HepG2 (cell line): ENCODE results near the gene KCNB1. TPM values are rescaled to one million over a fixed set of nuclear protein-coding genes. Genes with fewer than 3 reads are reported as not detected.

Experiments used
- ATAC-seq: fragments of 200-7000 bp; cut with Tn5 transposase; 3 replicates; pipeline ENCODE4 v1.9.1; 2020; ENCODE audit warnings: mild to moderate bottlenecking, moderate library complexity
- BruUV-seq: library from RNA; stranded (reverse); fragments of 400-500 nt; replicated peaks from 2 replicates; lab custom pipeline; 2021; lab: Mats Ljungman, UMichigan
- CTCF ChIA-PET: fragments of 300-600 bp; formaldehyde crosslinking; extraction: SDS; loops from one replicate; lab custom pipeline; 2021; ENCODE audit warnings: low total read pairs, inconsistent platforms, low intra/inter-chr PET ratio; lab: Yijun Ruan, JAX
- POLR2A ChIA-PET: fragments of 350-600 bp; sonication (Branson Sonifier 250); formaldehyde crosslinking; loops from one replicate; lab custom pipeline; 2020; ENCODE audit warnings: antibody characterized with exemption, inconsistent platforms; lab: Yijun Ruan, JAX
- DNase-seq: peaks from one replicate; pipeline ENCODE4 v3.0.0-alpha.2; 2015; ENCODE audit warnings: low spot score
- FAIRE-seq: peaks from 3 replicates; lab custom pipeline; 2011; peaks lifted over from hg19 to GRCh38; lab: Jason Lieb, UNC
- H2AFZ ChIP-seq: one replicate; pipeline ENCODE4 v1.6.1; 2011; ENCODE audit warnings: low read length, inconsistent platforms
- H3K27ac ChIP-seq: fragments of 300-600 bp; 3 replicates; pipeline ENCODE4 v1.8.0; 2011; ENCODE audit warnings: mixed run types, mild to moderate bottlenecking, mixed read lengths, low read length, inconsistent platforms; ENCODE audit not compliant: insufficient read depth; ENCODE audit errors: extremely low read length
- H3K27me3 ChIP-seq, 2 experiments: fragments of 200-600 bp in 1 of 2; 2 replicates in 1 of 2; 3 replicates in 1 of 2; pipeline versions ENCODE4 v1.6.0 to v1.8.0; 2011; ENCODE audit warnings: low read length in 2 of 2, mild to moderate bottlenecking in 2 of 2, moderate library complexity in 2 of 2, inconsistent platforms in 1 of 2; ENCODE audit not compliant: insufficient read depth in 2 of 2, control insufficient read depth in 1 of 2
- H3K36me3 ChIP-seq, 2 experiments: fragments of 200-600 bp in 1 of 2; replicated peaks in 1 of 2; 2 replicates in 1 of 2; 3 replicates in 1 of 2; pipeline versions ENCODE4 v1.5.1 to v1.8.0; 2011; ENCODE audit warnings: low read length in 2 of 2, inconsistent platforms in 1 of 2; ENCODE audit not compliant: insufficient read depth in 2 of 2, control insufficient read depth in 1 of 2
- H3K4me1 ChIP-seq: 2 replicates; pipeline ENCODE4 v1.5.1; 2012; ENCODE audit warnings: low read length, inconsistent platforms; ENCODE audit not compliant: insufficient read depth
- H3K4me2 ChIP-seq: 2 replicates; pipeline ENCODE4 v1.6.0; 2011; ENCODE audit warnings: low read depth, low read length, inconsistent platforms
- H3K4me3 ChIP-seq, 3 experiments: fragments of 200-600 bp in 1 of 3; sonication (generic), shearing (Covaris generic) in 1 of 3; replicated peaks in 1 of 3; 2 replicates each; pipeline ENCODE4 v1.5.1; 2011 to 2016; ENCODE audit warnings: low read length in 3 of 3, inconsistent platforms in 2 of 3, low read depth in 2 of 3, mild to moderate bottlenecking in 2 of 3, control low read depth in 1 of 3, mixed read lengths in 1 of 3; ENCODE audit not compliant: insufficient read depth in 1 of 3
- H3K79me2 ChIP-seq: one replicate; pipeline ENCODE4 v1.6.1; 2011; ENCODE audit warnings: low read length, inconsistent platforms; ENCODE audit not compliant: insufficient read depth
- H3K9ac ChIP-seq: 2 replicates; pipeline ENCODE4 v1.6.0; 2011; ENCODE audit warnings: mild to moderate bottlenecking, low read depth, low read length, inconsistent platforms; ENCODE audit not compliant: insufficient read depth
- H3K9me3 ChIP-seq: 2 replicates; pipeline ENCODE4 v1.5.1; 2012; ENCODE audit warnings: mild to moderate bottlenecking, low read length
- H4K20me1 ChIP-seq: 2 replicates; pipeline ENCODE4 v1.6.0; 2011; ENCODE audit warnings: inconsistent platforms, mild to moderate bottlenecking, low read length, moderate library complexity; ENCODE audit not compliant: insufficient read depth
- GATAD2A ChIP-seq: IDR thresholded peaks from 2 replicates; pipeline ENCODE4 v1.6.1; 2016
- NFYB ChIP-seq: sonication (generic); formaldehyde crosslinking; IDR thresholded peaks from 2 replicates; pipeline ENCODE4 v1.4.0; 2020; ENCODE audit warnings: missing genetic modification reagents
- NR2F2 ChIP-seq: IDR thresholded peaks from 2 replicates; pipeline ENCODE4 v1.6.1; 2012; ENCODE audit warnings: low read depth, inconsistent platforms, borderline replicate concordance
- NR2F6 ChIP-seq, 2 experiments: IDR thresholded peaks; 2 replicates each; pipeline ENCODE4 v1.6.1; 2016; ENCODE audit warnings: antibody characterized with exemption in 1 of 2, mild to moderate bottlenecking in 1 of 2
- TBX2 ChIP-seq: sonication (generic); formaldehyde crosslinking; IDR thresholded peaks from 2 replicates; pipeline ENCODE4 v1.5.0; 2020; ENCODE audit warnings: missing genetic modification reagents, mild to moderate bottlenecking, borderline replicate concordance
- ZNF205 ChIP-seq: IDR thresholded peaks from 2 replicates; pipeline ENCODE4 v1.6.1; 2018; ENCODE audit warnings: missing biosample characterization, missing genetic modification reagents
- ZNF343 ChIP-seq: sonication (generic); formaldehyde crosslinking; IDR thresholded peaks from 2 replicates; pipeline ENCODE4 v1.4.0; 2020; ENCODE audit warnings: mild to moderate bottlenecking, missing genetic modification reagents
- ZNF557 ChIP-seq: sonication (generic); formaldehyde crosslinking; IDR thresholded peaks from 2 replicates; pipeline ENCODE4 v1.4.0; 2020; ENCODE audit warnings: missing genetic modification reagents
- ZNF609 ChIP-seq: sonication (generic); formaldehyde crosslinking; IDR thresholded peaks from 2 replicates; pipeline ENCODE4 v1.4.0; 2020; ENCODE audit warnings: mild to moderate bottlenecking, missing genetic modification reagents, borderline replicate concordance
- WGBS: methylation state at CpG from one replicate; pipeline ENCODE4 v1.1.6; 2017; ENCODE audit warnings: low lambda C conversion rate; 5-methylcytosine and 5-hydroxymethylcytosine counted together
- in situ Hi-C: cut with HindIII; loops from 2 replicates; pipeline ENCODE4 v1.10.0; 2017; ENCODE audit warnings: low pct_unique_long_range_greater_than_20kb; ENCODE audit not compliant: extremely low pct_ligation_motif_present
- intact Hi-C: fragments of 100-400 bp; cut with micrococcal nuclease; formaldehyde crosslinking; loops from one replicate; pipeline ENCODE4 v1.10.0; 2022; ENCODE audit not compliant: unreplicated experiment
- polyA plus RNA-seq, 8 experiments: library from polyadenylated mRNA; depleted of rRNA in 3 of 8; stranded (reverse) in 7 of 8; unstranded in 1 of 8; fragments of >200 nt; fragmentation: Illumina TruSeq in 4 of 8; extraction: Trizol in 4 of 8; gene quantifications; 2 replicates each; pipeline versions ENCODE4 v1.2.1 to v1.2.3, GENCODE V29; 2011 to 2016; ENCODE audit warnings: low read depth in 4 of 8, missing spikeins in 1 of 8, mixed read lengths in 1 of 8; ENCODE audit not compliant: insufficient read depth in 1 of 8
- total RNA-seq, 5 experiments: library from RNA; depleted of rRNA; stranded (reverse); fragments of >200 nt; fragmentation: Illumina TruSeq; extraction: Trizol; gene quantifications; 2 replicates each; pipeline ENCODE4 v1.2.3, GENCODE V29; 2016; ENCODE audit warnings: low read depth in 1 of 5
- TF ChIP-seq, protein P1 (sequence below): sonication (generic); formaldehyde crosslinking; IDR thresholded peaks from one replicate; pipeline ENCODE4 v1.5.1; 2020; ENCODE audit warnings: mild to moderate bottlenecking, missing genetic modification reagents; ENCODE audit errors: not compliant biosample characterization

KCNB1 gene
- total and polyA plus RNA-seq, 2 of the 13 experiments (the other 11 are each of a cell fraction or from before 2014, with no cell fraction given), result 0.02 TPM; not detected in 1

DNA sequence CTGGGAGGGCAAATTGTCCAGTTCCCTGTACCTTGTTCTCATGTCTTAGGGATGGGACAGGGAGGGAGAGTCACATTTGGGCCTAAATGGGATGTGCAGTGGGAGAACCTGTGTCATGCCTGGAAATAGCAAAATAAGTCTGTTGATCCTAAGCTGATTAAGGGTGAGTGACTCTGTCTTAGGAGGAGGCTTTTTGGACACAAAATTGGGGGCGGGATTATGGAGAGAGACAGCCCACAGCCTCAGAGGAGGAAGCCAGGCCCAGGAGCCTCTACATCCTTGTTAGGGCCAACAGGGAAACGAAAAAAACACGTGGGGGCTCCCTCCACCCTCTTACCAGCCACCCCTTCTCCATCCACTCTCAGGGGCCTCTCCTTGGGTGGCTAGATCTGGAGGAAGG lies 2.2 kb downstream of the KCNB1 start (continued):
- TF ChIP-seq, protein P1, sequence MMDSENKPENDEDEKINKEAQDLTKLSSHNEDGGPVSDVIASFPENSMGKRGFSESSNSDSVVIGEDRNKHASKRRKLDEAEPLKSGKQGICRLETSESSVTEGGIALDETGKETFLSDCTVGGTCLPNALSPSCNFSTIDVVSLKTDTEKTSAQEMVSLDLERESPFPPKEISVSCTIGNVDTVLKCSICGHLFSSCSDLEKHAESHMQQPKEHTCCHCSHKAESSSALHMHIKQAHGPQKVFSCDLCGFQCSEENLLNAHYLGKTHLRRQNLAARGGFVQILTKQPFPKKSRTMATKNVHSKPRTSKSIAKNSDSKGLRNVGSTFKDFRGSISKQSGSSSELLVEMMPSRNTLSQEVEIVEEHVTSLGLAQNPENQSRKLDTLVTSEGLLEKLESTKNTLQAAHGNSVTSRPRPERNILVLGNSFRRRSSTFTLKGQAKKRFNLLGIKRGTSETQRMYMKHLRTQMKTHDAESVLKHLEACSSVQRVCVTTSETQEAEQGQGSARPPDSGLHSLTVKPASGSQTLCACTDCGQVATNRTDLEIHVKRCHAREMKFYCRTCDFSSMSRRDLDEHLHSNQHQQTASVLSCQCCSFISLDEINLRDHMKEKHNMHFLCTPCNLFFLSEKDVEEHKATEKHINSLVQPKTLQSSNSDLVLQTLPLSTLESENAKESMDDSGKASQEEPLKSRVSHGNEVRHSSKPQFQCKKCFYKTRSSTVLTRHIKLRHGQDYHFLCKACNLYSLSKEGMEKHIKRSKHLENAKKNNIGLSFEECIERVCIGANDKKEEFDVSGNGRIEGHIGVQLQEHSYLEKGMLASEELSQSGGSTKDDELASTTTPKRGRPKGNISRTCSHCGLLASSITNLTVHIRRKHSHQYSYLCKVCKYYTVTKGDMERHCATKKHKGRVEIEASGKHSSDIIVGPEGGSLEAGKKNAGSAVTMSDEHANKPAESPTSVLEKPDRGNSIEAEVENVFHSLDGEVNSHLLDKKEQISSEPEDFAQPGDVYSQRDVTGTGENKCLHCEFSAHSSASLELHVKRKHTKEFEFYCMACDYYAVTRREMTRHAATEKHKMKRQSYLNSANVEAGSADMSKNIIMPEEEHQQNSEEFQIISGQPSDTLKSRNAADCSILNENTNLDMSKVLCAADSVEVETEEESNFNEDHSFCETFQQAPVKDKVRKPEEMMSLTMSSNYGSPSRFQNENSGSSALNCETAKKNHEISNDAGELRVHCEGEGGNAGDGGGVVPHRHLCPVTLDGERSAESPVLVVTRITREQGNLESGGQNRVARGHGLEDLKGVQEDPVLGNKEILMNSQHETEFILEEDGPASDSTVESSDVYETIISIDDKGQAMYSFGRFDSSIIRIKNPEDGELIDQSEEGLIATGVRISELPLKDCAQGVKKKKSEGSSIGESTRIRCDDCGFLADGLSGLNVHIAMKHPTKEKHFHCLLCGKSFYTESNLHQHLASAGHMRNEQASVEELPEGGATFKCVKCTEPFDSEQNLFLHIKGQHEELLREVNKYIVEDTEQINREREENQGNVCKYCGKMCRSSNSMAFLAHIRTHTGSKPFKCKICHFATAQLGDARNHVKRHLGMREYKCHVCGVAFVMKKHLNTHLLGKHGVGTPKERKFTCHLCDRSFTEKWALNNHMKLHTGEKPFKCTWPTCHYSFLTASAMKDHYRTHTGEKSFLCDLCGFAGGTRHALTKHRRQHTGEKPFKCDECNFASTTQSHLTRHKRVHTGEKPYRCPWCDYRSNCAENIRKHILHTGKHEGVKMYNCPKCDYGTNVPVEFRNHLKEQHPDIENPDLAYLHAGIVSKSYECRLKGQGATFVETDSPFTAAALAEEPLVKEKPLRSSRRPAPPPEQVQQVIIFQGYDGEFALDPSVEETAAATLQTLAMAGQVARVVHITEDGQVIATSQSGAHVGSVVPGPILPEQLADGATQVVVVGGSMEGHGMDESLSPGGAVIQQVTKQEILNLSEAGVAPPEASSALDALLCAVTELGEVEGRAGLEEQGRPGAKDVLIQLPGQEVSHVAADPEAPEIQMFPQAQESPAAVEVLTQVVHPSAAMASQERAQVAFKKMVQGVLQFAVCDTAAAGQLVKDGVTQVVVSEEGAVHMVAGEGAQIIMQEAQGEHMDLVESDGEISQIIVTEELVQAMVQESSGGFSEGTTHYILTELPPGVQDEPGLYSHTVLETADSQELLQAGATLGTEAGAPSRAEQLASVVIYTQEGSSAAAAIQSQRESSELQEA, result no peak
- no peak for TF ChIP-seq NFYB (CRISPR knock-in tag)
- TF ChIP-seq ZNF557 (CRISPR knock-in tag), result no peak

DNA sequence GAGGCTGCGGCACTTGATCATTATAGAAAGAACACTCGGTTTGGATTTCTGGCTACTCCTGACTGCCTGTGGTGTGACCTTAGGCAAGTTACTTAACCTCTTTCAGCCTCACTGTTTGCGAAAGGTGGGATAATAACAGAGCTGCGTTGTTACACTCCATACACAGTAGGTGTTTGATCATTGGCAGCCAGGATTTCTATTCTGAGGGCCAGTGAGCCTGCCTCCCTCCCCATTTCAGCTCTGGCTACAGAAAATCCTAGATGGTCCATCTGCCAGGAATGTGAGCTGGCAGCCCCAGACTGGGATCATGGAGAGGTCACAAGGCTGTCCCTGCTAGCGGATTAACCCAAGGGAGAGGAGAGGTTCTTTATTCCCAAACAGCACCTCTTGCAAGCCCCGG lies 2.7 kb downstream of the KCNB1 start:
- FAIRE-seq, result peak; percentile 95
- H3K4me3 ChIP-seq, result no peak overlapping the region
- H3K27me3 ChIP-seq, result peaks cover 2 to 28% of the 10 kb centered on the region in 2 experiments; a peak in 3 of 5 replicates
- peak overlapping the region; percentile 18; the same call in 1 of the 2 replicates for H3K4me2 ChIP-seq
- peak; percentile 30 for ATAC-seq
- no peak overlapping the region for H2AFZ ChIP-seq
- intact Hi-C loops (loop anchor here (5.0 kb wide), 1 partner anchor 37 kb away; no protein-coding TSS in a partner anchor), in situ Hi-C loops (loop anchor here (5.0 kb wide), 2 partner anchors 92 to 147 kb away; no protein-coding TSS in a partner anchor)
- no peaks in the 10 kb centered on the region for H3K9me3 ChIP-seq
- peaks cover 30% of the 10 kb centered on the region; the same call in 1 of the 2 replicates for H4K20me1 ChIP-seq
- DNase-seq, result peak; percentile 76
- no peaks in the 10 kb centered on the region for H3K79me2 ChIP-seq
- H3K36me3 ChIP-seq, result no peaks in the 10 kb centered on the region
- no TSS peak for BruUV-seq
- 0% methylated on average over 6 of the region's 6 CpGs for WGBS
- POLR2A ChIA-PET, result no interaction called here
- no peak overlapping the region for H3K27ac ChIP-seq
- peaks cover 48% of the 10 kb centered on the region for H3K4me1 ChIP-seq
- CTCF ChIA-PET, result interaction anchor here (9.6 kb wide), 1 partner anchor 146 kb away, joined by 159 read pairs; no protein-coding TSS in a partner anchor
- no peak overlapping the region for H3K9ac ChIP-seq
- TF ChIP-seq NR2F2 (peak; percentile 74; the same call in 1 of the 2 replicates), ZNF609 (CRISPR knock-in tag) (peak; percentile 53; the same call in 1 of the 2 replicates), ZNF343 (CRISPR knock-in tag) (0 out of 2 replicates have a peak, but pooled peaks have one; percentile 31), NR2F6 (IDR thresholded peaks at IDR 0.05) (peak; percentile 80), NR2F6 (CRISPR knock-in tag; IDR thresholded peaks at IDR 0.05) (peak; percentile 72; the same call in 1 of the 2 replicates), ZNF205 (no peak), GATAD2A (CRISPR knock-in tag) (0 out of 2 replicates have a peak, but pooled peaks have one; percentile 33), TBX2 (CRISPR knock-in tag) (peak; percentile 52; the same call in 1 of the 2 replicates)
